GM19238 (cell line): Measurements from ENCODE around the gene HLA-DRB1.
"Not testable (repeated sequence)": the region's sequence is repeated elsewhere in the genome, so short reads cannot be mapped to it uniquely, and the experiment has no call there.

ENCODE experiments used
- DNase-seq: peaks from one replicate; pipeline ENCODE4 v3.0.0; 2011; ENCODE audit warnings: low spot score; ENCODE audit not compliant: insufficient read length

HLA-DRB1 gene

GRCh38 chr6:32609731-32610640 is 20.3 kb upstream of the HLA-DRB1 start:
- DNase-seq = peak; percentile 18

DNA sequence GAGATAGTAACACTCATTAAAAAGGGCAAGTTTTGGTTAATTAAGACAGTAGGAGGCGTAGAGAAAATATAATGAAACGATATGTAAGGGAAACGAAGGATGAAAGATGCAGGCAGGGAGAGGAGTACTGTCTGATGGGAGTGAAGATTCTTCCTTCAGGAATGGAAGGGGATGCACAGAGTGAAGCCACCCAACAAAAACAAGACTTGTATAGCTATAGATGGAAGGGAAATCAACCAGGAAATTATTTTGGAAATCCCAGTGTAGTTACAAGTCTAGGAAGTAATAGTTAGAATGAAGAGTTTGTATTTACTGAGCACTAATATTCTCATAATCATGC is 19.7 kb upstream of the HLA-DRB1 start:
- DNase-seq = no peak

- DNase-seq = no peak
Measured at GRCh38 chr6:32608362-32608761, 18.7 kb upstream of the HLA-DRB1 start.

DNA sequence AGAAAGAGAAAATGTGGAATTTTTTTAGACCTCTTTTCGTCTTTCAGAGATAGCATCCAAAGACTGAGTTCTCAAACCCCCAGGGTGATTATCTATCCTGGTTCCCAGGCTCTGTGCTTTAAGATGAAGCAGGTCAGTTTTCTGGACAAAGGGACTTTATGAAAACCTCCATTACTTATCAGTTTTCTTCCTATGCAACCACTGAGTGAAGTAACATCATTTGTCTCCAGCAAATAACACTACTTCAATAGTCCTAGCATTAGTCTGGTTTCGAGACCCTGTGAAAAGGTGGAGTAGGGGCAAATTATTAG is 18.3 kb upstream of the HLA-DRB1 start:
- no peak for DNase-seq

DNA sequence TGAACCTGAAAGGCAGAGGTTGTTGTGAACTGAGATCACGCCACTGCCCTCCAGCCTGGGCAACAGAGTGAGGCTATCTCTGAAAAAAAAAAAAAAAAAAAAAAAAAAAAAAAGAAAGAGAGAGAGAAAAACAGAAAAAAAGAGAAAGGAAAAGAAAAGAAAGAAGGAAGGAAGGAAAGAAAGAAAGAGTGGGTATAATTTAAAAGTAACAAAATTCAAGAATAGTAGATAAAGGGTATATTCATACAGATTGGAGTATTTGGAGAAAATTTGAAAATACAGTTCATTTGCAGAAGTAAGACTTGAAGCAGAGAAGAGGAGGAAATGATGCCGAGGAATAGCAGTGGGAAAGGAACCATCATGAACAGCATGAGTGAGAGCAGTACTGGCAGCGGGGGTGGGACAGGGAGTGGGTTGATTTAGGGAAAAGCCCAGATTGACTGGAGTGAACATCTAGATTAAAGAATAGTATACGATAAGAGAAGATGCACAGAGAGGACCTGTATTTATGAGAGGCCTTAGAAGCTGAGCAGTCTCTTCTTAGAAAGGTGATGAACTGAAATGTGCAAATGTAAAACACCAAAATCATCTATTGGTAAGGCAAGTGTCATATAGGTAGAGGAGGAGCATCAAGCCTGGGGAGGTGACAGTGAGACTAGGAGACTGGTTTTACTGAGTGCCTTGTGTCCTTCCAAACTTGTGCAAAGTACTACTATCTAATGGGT is 17.8 kb upstream of the HLA-DRB1 start:
- no peak for DNase-seq

DNA sequence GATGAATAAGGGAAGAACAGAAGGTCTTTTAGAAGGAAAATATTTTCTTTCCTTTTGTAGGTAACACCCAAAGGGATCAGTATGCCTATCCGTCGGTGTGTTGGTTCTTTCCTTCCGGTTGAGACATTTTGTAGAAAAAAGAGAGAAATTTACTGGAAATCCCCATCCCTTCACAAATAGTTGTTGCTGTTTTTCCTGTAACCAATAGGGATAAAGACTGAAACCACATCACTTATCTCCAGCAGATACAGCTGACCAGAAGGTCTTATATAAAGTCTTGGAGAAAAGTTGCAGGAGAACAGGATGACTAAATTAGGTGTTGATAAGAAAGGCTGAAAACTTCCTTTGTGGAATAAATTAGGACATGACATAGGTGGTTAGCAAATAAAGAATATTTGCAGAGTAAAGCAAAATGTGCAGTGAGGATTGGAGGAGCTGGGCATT is 14.8 kb upstream of the HLA-DRB1 start:
- DNase-seq = no peak

GRCh38 chr6:32603888-32604287 is 14.2 kb upstream of the HLA-DRB1 start:
- DNase-seq = no peak

DNA sequence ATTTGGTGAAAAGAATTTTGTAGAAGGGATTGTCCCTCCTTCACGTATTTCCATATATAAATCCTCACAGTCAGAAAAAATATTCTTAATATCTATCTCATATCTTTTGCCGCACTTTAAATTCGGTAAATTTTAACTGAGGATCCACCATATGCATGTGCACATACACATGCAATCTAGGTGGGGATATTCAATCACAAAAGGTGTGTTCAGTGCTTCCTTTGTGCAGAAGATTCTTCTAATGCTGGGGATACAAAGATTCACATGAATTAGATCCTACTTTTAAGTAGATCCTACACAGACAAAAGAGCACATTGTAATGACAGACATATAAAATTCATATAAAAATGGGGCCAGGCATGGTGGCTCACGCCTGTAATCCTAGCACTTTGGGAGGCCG is 13.6 kb upstream of the HLA-DRB1 start:
- no peak for DNase-seq

- DNase-seq = no peak
Measured at GRCh38 chr6:32602383-32602782, 12.7 kb upstream of the HLA-DRB1 start.

GRCh38 chr6:32597024-32597423 is 7.4 kb upstream of the HLA-DRB1 start:
- DNase-seq = no peak

DNA sequence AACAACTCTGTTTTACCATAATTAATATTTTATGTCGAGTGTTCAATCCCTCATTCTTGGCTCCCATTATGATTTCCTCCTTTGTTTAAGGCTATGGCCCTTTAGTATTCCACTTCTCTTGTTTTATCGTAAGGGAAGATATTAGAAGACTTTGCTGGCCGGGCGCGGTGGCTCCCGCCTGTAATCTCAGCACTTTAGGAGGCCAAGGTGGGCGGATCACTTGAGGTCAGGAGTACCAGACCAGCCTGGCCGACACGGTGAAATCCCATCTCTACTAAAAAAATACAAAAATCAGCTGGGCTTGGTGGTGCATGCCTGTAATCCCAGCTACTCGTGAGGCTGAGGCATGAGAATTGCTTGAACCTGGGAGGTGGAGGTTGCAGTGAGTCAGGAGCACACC is 1.1 kb upstream of the HLA-DRB1 start:
- DNase-seq = not testable (repeated sequence)

- no peak for DNase-seq
Measured at GRCh38 chr6:32588156-32588555, 1.5 kb downstream of the HLA-DRB1 start.

- DNase-seq = no peak
Measured at GRCh38 chr6:32583527-32583898, 6.1 kb downstream of the HLA-DRB1 start.

GRCh38 chr6:32581315-32582095 is 8.1 kb downstream of the HLA-DRB1 start:
- no peak for DNase-seq

GRCh38 chr6:32580593-32580992 is 9.1 kb downstream of the HLA-DRB1 start:
- DNase-seq = no peak

GRCh38 chr6:32578962-32579361 is 10.7 kb downstream of the HLA-DRB1 start:
- no peak for DNase-seq

- DNase-seq = not testable (repeated sequence)
Measured at GRCh38 chr6:32577493-32577892, 12.2 kb downstream of the HLA-DRB1 start.

GRCh38 chr6:32576250-32576649 is 13.4 kb downstream of the HLA-DRB1 start:
- no peak for DNase-seq

GRCh38 chr6:32570363-32570905 is 19.2 kb downstream of the HLA-DRB1 start:
- DNase-seq = no peak

DNA sequence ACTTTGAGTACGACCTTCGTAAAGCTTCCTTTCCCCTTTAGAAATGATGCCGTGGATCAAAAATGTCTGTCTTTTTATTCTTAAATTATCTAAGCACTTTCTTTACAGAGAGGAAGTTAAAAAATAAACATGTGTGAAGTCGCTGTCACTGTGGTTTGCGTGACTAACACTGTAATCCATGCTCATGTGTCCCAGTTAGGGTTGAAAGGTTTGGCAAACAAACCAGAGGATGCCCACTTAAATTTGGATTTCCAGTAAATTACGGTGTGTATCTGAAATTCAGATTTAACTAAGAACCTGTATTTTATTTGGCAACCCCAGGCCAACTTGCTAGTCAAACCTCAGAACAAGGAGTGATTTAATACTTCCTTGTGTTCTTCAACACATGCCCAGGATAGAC is 21.1 kb downstream of the HLA-DRB1 start:
- DNase-seq = no peak

DNA sequence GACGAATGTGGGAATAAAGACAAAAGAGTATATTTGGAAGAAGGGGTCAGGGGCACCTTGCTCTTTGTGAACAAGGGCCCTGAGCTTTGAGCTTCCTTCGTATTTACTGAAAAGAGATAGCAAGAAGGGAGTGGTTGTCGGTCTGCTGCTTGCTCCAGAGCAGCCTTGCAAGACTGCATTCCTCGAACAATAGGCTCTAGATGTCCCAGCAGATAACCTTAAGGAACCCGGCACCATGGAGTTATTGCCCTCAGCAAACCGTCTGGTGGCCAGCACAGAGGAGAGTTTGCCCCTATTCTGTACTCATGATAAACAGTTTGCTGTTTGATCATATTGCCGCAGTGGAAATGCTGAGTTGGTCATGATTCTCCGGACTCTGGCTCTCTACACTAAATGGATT is 22.7 kb downstream of the HLA-DRB1 start:
- no peak for DNase-seq

DNA sequence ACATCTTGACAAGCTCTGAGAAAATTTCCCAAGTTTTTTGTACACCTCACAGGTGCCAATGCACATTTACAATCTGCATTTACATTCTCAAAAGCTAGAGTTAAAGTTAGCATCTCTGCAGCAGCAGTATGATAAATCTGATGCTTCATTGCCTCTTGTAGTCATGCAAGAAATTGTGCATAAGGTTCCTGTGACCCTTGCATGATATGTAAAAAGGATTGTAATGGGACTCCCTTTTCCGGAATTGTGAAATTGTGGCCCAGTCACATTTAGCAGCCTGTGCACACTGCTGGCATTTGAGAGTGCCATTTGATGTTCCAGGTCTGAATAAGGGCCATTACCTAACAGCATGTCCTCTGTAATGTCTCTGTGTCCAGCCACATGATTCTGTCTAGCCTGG is 24.1 kb downstream of the HLA-DRB1 start:
- DNase-seq = no peak
